GM12873 (cell line): ENCODE results near the gene NNAT.

Source experiments
- TF ChIP-seq, protein P1 (sequence below): IDR thresholded peaks from 2 replicates; pipeline ENCODE4 v1.5.1; 2012; ENCODE audit warnings: low read depth, mild to moderate bottlenecking, moderate library complexity, low read length, control low read depth; ENCODE audit not compliant: insufficient read depth; ENCODE audit errors: missing control alignments

The NNAT gene

DNA sequence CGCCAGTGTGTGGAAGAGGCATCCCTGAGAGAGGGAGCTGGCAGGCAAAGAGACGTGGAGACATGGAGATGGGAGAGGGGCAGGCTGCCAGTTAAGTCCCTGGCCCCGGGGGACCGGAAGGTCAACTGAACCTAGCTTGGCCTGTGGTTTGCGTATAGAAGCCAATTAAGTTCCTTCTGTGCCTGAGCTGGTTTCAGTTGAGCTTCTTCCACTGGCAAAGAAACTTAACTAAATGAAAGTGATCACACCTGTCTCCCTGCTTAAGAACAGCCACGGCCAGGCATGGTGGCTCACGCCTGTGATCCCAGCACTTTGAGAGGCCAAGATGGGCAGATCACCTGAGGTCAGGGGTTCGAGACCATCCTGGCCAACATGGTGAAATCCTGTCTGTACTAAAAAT, 26.7 kb upstream of the NNAT start:
- TF ChIP-seq, protein P1, sequence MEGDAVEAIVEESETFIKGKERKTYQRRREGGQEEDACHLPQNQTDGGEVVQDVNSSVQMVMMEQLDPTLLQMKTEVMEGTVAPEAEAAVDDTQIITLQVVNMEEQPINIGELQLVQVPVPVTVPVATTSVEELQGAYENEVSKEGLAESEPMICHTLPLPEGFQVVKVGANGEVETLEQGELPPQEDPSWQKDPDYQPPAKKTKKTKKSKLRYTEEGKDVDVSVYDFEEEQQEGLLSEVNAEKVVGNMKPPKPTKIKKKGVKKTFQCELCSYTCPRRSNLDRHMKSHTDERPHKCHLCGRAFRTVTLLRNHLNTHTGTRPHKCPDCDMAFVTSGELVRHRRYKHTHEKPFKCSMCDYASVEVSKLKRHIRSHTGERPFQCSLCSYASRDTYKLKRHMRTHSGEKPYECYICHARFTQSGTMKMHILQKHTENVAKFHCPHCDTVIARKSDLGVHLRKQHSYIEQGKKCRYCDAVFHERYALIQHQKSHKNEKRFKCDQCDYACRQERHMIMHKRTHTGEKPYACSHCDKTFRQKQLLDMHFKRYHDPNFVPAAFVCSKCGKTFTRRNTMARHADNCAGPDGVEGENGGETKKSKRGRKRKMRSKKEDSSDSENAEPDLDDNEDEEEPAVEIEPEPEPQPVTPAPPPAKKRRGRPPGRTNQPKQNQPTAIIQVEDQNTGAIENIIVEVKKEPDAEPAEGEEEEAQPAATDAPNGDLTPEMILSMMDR = no peak

DNA sequence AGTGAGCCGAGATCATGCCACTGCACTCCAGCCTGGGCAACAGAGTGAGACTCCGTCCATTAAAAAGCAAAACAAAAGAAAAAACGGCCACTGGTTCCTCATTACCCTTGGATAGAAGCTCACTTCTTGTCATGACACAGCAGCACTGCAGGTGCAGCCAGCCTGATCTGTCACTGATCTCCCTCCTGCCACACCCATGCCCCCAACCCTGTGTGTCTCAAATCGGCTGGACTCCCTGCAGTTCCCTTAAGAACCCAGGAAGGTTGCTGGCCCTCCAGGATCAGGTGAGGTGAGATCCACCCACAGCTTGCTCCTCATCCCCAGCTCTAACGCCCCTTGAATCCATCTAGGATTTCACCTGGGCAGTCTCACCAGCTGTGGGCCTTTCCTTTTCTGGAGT, 26.3 kb upstream of the NNAT start:
- TF ChIP-seq, protein P1 = no peak

DNA sequence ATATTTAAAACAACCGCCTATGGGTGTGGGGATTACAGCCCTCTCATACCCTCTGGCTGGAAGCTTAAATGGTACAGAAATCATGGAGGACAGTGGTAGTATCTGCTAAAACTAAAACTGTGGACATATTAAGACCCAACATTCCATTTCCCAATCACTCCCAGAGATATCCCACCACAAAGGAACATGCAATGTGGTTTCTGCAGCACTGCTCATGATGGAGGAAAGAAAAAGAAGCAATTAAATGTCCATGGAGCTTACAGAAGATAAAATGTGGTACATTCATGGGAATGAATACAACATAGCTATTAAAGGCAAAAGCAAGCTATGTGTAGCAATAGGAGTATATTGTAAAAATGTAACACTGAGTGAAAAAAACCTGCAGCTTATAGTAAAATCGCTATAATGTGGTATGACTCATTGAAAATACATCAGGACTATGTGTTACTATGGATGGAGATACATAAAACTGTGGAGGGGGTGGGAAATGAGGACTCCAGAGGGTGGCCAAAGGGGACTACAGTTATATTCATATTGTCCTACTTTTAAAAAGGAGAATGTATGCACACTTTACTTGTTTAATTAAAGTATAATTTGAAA, 22.9 kb upstream of the NNAT start:
- TF ChIP-seq, protein P1 = no peak

DNA sequence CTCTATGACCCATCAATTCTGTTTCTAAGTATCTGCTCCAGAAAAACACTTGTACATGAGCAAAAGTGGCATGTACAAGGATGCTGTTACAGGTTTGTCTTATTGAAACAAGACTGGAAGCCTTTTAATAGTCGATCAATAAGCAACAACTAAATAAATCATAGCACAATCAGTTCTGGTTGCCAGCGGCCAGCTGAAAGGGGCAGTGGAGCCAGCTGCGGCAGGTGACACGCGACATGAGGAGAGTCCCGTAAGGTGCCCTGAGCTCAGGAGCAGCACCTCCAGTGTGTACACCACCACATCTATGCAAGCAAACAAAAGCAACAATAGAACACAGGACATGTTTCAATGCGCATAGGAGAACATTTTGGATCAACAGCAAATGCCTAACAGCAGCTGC, 20.7 kb upstream of the NNAT start:
- TF ChIP-seq, protein P1 = no peak

DNA sequence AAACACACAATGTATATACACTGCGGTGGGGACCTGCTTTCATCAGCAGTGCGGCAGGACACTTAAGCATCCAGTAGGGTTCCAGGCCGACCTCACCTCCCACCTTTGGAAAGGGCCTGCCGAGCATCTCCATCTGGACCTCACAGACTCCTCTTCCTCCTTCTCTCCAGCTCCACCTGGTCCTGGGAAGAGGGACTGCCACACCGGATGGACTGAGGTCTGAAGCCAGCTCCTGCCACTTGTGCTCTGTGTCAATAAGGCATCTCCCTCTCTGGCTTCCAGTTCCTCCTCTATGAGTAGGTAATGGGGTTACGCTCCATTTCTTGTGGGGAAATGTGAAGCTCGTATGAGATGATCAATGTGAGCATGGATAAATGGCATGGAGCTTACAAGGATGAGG, 19.1 kb upstream of the NNAT start:
- TF ChIP-seq, protein P1 = no peak

DNA sequence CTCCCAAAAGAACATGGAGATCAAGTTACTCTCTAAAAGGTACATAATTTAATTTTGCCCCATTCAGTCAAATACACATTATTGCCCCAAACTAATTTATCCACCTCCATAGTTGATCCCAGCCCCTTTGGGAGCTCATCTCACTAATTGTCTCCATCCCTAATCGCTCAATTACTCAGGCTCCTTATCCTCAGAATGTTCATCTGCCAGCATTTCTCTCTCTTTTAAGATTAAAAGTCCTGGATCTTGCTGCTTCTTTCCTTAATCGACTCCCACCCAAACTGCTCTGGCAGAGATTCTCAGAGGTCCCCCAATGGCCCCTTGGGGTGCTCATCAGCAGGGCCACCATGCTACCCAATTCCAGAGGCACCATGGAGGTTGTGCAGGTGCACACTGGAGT, 18.4 kb upstream of the NNAT start:
- TF ChIP-seq, protein P1 = no peak

DNA sequence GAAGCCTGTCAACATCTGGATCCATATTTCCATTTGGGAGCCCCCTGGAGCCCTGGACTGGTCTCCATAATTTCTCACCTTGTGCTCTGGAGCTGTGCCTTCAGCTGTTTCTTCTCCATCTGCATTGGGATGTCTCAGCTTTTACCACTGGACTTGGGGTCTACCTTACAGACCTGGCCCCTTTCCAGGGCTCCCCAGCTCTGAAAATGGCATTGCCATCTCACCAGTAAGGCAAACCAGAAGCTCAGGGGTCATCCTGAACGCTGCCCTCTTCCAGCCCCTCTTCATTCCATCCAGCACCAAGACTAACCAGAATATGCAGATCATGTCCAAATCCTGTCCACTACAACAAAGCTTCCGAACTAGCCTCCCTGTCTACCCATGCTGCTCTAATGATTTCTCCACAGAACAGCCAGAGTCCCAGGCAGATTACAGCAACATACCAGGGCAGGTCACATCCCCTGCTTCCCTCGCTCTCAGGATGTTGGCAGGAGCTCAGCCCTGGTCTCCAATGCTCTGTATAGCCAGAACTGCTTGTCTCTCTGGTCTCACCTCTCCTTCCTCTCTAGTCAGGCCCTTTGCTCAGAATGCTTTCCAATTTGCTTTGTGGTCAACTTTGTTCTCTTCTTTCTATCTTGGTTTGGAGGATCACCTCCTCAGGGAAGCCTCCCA, 17.7 kb upstream of the NNAT start:
- TF ChIP-seq, protein P1 = no peak
